AG04450 (cell line): ENCODE results near the gene NUBP2. TPM values are rescaled to one million over a fixed set of nuclear protein-coding genes. Genes with fewer than 3 reads are reported as not detected.

Source experiments
- CTCF ChIA-PET: fragments of 300-600, 350-600 bp; formaldehyde crosslinking; extraction: SDS; loops from one replicate; lab custom pipeline; 2022; ENCODE audit warnings: antibody characterized with exemption, inconsistent platforms; lab: Charles Lee
- POLR2A ChIA-PET: fragments of 350-600 bp; formaldehyde crosslinking; extraction: SDS; loops from one replicate; lab custom pipeline; 2021; ENCODE audit warnings: antibody characterized with exemption, inconsistent platforms; lab: Yijun Ruan, JAX
- DNase-seq: peaks from one replicate; pipeline ENCODE4 v3.0.0-alpha.2; 2011; ENCODE audit warnings: low read depth, low spot score
- H3K27ac ChIP-seq: one replicate; pipeline ENCODE4 v1.5.1; 2012; ENCODE audit warnings: low read depth, low read length, control low read depth
- H3K27me3 ChIP-seq: one replicate; pipeline ENCODE4 v1.6.0; 2012; ENCODE audit warnings: low read length; ENCODE audit not compliant: control insufficient read depth, insufficient read depth
- H3K4me3 ChIP-seq: 2 replicates; pipeline ENCODE4 v1.5.1; 2011; ENCODE audit warnings: mild to moderate bottlenecking, low read depth, low read length, control low read depth
- H3K9me3 ChIP-seq: 2 replicates; pipeline ENCODE4 v1.5.1; 2012; ENCODE audit warnings: low read length; ENCODE audit not compliant: control insufficient read depth, insufficient read depth
- polyA minus RNA-seq: library from RNA; depleted of rRNA, polyadenylated mRNA; stranded (reverse); fragments of >200 nt; gene quantifications from 2 replicates; pipeline ENCODE4 v1.2.3, GENCODE V29; 2011; rRNA and poly(A)+ RNA removed
- polyA plus RNA-seq: library from polyadenylated mRNA; depleted of rRNA; stranded (reverse); fragments of >200 nt; gene quantifications from 2 replicates; pipeline ENCODE4 v1.2.3, GENCODE V29; 2011; rRNA removed
- TF ChIP-seq, protein P1 (sequence below): IDR thresholded peaks from 2 replicates; pipeline ENCODE4 v1.5.1; 2011; ENCODE audit warnings: low read depth, low read length, control low read depth, inconsistent platforms

The NUBP2 gene, protein sequence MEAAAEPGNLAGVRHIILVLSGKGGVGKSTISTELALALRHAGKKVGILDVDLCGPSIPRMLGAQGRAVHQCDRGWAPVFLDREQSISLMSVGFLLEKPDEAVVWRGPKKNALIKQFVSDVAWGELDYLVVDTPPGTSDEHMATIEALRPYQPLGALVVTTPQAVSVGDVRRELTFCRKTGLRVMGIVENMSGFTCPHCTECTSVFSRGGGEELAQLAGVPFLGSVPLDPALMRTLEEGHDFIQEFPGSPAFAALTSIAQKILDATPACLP
- 20.0 and 29.2 TPM in 2 replicates for polyA plus RNA-seq
- polyA minus RNA-seq, result 6.0 and 6.4 TPM in 2 replicates

DNA sequence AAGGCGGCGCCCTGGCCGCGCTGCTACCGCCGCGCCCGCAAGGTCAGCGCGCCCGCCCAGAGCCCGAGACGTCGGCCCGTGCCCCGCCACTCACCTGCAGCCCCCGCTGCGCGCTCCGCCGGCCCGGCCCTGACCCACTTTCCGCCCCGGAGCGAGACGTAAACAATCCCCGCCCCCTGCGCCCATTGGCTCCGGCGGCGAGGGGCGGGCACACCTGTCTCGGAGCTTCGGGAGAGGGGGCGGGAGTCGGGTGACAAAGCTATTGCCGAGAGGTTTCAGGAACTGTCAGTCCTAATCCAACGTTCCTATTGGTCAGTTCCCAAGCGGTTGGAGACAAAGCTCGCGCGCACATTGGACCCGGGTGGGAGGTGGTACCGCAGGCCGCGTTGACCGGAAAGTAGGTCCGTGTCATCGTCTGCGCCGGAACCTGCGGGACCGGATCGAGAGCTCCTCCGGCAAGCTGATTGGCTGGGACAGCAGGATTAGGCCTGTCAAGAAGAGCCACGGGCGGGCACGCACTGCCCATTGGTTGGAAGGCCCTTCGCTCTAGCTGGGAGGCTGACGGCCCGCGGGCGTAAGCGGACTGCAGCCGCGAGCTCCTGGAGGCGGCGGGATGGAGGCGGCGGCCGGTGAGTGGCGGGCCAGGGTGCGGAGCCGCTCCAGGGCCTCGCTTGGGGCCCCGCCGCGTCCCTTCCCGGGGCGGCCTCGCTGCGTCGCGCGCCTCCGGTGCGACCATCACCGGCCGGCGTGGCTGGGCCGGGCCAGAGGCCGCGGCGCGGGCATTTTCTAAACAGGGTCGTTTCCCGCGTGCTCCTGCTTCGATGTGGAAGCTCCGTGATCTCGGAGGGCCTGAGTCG is at the start of gene NUBP2, which contains the start of gene SPSB3:
TSS of gene NUBP2 (plus strand) at position 553 of the 857 bp plus-strand sequence. CDS start at position 614, 61 bp downstream.
TSS of gene SPSB3 (minus strand) at position 164 of the 857 bp plus-strand sequence. CDS start 1,088 bp downstream, outside the sequence.
- H3K27me3 ChIP-seq, result no peaks in the 10 kb centered on the region

DNA sequence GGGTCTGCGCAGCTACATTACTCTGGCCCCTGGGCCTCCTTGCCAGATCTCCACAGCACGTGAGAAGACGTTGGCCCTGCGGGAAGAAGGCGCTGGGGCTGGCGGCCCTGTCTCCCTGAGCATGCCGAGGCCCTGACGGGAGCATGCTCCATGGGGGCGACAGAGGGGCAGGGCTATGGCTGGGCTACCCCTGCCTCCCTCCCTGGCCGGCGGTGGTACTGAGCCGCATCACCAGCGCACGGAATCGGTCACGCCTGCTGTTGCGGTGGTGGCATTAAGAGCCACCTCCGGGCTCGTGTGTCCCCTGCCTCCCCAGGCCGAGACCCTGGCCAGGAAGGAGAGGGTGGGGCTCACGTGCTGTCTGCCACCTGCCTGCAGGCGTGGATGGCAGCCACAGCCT is 48.6 kb upstream of the NUBP2 start:
- ChIA-PET POLR2A (no interaction called here), CTCF (no interaction called here)
- no peak for DNase-seq

More for the DNA sequence above, at the start of gene NUBP2, which contains the start of gene SPSB3:
- TF ChIP-seq, protein P1, sequence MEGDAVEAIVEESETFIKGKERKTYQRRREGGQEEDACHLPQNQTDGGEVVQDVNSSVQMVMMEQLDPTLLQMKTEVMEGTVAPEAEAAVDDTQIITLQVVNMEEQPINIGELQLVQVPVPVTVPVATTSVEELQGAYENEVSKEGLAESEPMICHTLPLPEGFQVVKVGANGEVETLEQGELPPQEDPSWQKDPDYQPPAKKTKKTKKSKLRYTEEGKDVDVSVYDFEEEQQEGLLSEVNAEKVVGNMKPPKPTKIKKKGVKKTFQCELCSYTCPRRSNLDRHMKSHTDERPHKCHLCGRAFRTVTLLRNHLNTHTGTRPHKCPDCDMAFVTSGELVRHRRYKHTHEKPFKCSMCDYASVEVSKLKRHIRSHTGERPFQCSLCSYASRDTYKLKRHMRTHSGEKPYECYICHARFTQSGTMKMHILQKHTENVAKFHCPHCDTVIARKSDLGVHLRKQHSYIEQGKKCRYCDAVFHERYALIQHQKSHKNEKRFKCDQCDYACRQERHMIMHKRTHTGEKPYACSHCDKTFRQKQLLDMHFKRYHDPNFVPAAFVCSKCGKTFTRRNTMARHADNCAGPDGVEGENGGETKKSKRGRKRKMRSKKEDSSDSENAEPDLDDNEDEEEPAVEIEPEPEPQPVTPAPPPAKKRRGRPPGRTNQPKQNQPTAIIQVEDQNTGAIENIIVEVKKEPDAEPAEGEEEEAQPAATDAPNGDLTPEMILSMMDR, result no peak
- H3K4me3 ChIP-seq, result peak within 1 kb of the TSS; percentile 80
- peak within 1 kb of the TSS; percentile 21 for H3K27ac ChIP-seq
- no peaks in the 10 kb centered on the region; the same call in 1 of the 2 replicates for H3K9me3 ChIP-seq
- ChIA-PET POLR2A (interaction anchor here (0.5 to 2.8 kb wide), 13 partner anchors 9 to 372 kb away, joined by 3 to 21 read pairs (median 8); partner anchors contain the start of genes CRAMP1, EME2, FAHD1 and HAGH), CTCF (interaction anchor here (0.5 to 1.3 kb wide), 8 partner anchors 9 to 222 kb away, joined by 3 to 6 read pairs (median 3); partner anchors contain the start of genes EME2, MAPK8IP3 and MRPS34)
- DNase-seq, result peak; percentile 100

DNA sequence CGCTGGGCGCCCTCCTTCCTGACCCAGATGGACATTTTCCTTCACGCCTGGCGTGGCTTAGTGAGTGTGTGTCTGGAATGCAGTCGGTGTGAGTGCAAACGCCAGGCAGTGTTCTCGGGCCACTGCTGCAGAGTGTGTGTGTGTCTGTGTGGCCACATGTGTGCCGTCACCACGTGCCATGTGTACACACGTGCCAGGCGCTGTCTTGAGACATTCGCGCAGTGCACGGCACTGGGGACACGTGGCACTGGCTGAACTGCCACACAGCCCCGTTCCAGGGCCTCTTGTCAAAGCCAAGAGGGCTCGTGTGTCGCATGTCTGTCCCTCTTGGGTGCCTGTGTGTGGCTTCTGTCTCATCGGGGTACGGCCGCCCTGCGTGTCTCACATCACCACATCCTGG is 47.9 kb upstream of the NUBP2 start:
- TF ChIP-seq, protein P1, result no peak
- Histone ChIP-seq H3K27ac (no peak overlapping the region), H3K4me3 (no peak overlapping the region), H3K27me3 (no peaks in the 10 kb centered on the region), H3K9me3 (peaks cover 55% of the 10 kb centered on the region)
- POLR2A ChIA-PET, result no interaction called here
- no peak for DNase-seq
- CTCF ChIA-PET, result no interaction called here

More for the DNA sequence above, 48.6 kb upstream of the NUBP2 start:
- no peaks in the 10 kb centered on the region for H3K27me3 ChIP-seq
- H3K9me3 ChIP-seq, result peaks cover 49% of the 10 kb centered on the region
- H3K27ac ChIP-seq, result no peak overlapping the region
- TF ChIP-seq, protein P1, result no peak
- no peak overlapping the region for H3K4me3 ChIP-seq

DNA sequence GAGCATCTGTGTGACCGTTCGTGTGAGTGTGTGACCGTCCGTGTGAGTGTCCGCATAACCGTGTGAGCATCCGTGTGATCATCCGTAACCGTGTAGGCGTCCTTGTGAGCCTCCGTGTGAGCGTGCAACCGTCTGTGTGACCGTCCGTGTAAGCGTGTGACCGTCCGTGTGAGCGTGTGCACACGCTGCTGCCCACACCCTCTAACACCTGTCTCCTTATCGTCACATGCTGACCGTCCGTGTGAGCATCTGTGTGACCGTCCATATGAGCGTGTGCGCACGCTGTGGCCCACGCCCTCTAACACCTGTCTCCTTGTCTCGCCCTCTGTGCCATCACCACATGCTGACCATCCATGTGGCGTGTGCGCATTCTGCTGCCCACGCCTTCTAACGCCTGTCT is 42.5 kb upstream of the NUBP2 start:
- H3K4me3 ChIP-seq, result no peak overlapping the region
- TF ChIP-seq, protein P1, result no peak
- H3K27me3 ChIP-seq, result no peaks in the 10 kb centered on the region
- peaks cover 37% of the 10 kb centered on the region for H3K9me3 ChIP-seq
- ChIA-PET POLR2A (no interaction called here), CTCF (no interaction called here)
- no peak overlapping the region for H3K27ac ChIP-seq
- DNase-seq, result no peak
